Activated naive CD4-positive, alpha-beta T cell treated with anti-CD3 and anti-CD28 coated beads, Interleukin-2, amount 50 U/mL, for 72 hours (primary cell): Measurements from ENCODE around the gene R3HDM4. TPM values are rescaled to one million over a fixed set of nuclear protein-coding genes. Genes with fewer than 3 reads are reported as not detected.
A peak's percentile ranks its signal among the peaks of the same experiment; 100 is the strongest.
"Not testable (repeated sequence)": the region's sequence is repeated elsewhere in the genome, so short reads cannot be mapped to it uniquely, and the experiment has no call there.

Experiments used
- ATAC-seq, 2 donors: fragments of 150-1000 bp; cut with Tn5 transposase; 2 replicates each; pipeline ENCODE4 v1.10.0; 2021; ENCODE audit warnings: mild to moderate bottlenecking in 2 of 2, moderate library complexity in 2 of 2
- DNase-seq, 2 donors: peaks; one replicate each; pipeline ENCODE4 v3.0.0; 2021 to 2022; ENCODE audit warnings: low spot score in 2 of 2
- H3K27ac Mint-ChIP-seq, 2 donors: one replicate each; pipeline ENCODE4 v1.8.0; 2022; ENCODE audit warnings: mild to moderate bottlenecking in 2 of 2, mixed read lengths in 2 of 2
- H3K36me3 Mint-ChIP-seq, 2 donors: one replicate each; pipeline ENCODE4 v1.8.0; 2022; ENCODE audit warnings: mixed read lengths in 2 of 2
- H3K9me3 Mint-ChIP-seq, 2 donors: one replicate each; pipeline ENCODE4 v1.8.0; 2022; ENCODE audit warnings: mixed read lengths in 2 of 2
- total RNA-seq, 2 donors: library from RNA; stranded (reverse); gene quantifications; one replicate each; pipeline ENCODE4 v1.2.3, GENCODE V29; 2022

The R3HDM4 gene
- total RNA-seq, 2 donors from 2014 or later: 98.3 to 102 TPM

DNA sequence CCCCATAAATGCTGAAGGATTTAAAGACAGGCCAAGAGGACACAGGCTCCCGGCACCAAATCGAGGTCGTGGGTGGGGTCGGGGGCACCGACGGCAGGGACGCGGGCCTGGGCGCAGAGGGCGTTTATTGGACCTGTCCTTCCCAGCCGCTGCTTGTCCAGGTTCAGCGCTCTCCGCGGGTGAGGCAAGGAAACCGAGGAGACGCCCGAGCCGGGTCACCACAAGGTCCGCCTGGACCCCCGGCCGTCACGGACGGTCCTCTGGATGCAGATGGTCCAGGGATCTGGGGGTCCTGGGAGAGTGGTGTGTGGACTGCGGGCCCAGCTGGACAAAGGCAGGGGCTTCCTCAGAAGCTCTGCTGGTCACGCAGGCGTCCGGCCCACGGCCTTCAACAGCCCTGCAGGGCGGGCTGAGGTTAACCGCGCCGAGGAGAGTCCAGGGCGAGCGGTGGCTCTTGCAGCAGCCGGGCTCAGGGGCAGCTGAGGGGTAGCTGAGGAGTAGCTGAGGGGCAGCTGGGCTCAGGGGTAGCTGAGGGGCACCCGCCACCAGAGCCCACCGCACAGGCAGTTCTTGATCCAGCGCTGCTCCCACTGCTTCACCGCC lies 45.1 kb downstream of the R3HDM4 start:
- H3K9me3 Mint-ChIP-seq: no peaks in the 10 kb centered on the region
- no peak overlapping the region for H3K27ac Mint-ChIP-seq
- H3K36me3 Mint-ChIP-seq: no peaks in the 10 kb centered on the region
- DNase-seq (no peak), ATAC-seq (no peak)

DNA sequence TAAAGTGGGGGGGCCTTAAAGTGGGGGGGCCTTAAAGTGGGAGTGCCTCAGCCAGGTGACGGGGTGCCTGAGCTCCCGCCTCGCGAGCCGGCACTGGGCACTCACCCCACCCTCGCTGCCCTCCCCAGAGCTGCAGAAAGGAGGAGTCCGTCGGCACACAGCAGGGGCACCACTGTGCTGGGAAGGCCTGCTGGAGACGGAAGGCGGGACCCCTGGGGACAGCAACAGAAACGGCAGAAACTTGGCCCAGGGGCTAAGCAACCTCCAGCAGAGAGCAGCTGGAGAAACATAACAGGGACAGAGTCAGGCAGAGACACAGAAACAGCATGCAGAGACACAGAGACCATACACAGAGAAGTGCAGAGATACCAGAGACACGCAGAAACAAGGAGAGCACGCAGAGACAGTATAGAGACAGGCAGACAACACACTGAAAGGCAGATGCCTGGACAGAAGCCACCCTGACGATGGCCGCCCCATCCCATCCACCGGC lies 45.7 kb downstream of the R3HDM4 start:
- ATAC-seq (no peak), DNase-seq (no peak)
- no peak overlapping the region for H3K27ac Mint-ChIP-seq
- no peaks in the 10 kb centered on the region for H3K36me3 Mint-ChIP-seq
- no peaks in the 10 kb centered on the region for H3K9me3 Mint-ChIP-seq

DNA sequence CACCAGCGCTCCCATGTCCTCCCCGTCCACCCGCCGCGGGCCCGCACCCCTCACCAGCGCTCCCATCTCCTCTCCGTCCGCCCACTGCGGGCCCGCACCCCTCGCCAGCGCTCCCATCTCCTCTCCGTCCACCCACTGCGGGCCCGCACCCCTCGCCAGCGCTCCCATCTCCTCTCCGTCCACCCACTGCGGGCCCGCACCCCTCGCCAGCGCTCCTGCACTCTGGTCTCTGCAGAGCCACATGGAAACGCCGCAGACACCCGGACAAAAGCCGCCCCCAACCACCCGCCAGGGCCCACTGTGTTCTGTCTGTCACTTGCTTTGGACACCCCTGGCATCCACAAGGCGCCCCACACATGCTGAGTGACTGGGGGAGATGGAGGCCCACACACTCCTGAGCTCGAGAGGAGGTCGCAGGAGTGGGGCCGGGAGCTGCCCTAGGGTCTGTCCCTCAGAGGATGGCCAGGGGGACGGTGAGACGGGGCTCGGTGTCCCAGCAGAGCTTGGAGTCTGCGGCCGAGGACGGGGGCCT lies 46.2 kb downstream of the R3HDM4 start:
- DNase-seq (no peak), ATAC-seq (no peak)
- Mint-ChIP-seq H3K27ac (no peak overlapping the region), H3K9me3 (no peaks in the 10 kb centered on the region), H3K36me3 (no peaks in the 10 kb centered on the region)

DNA sequence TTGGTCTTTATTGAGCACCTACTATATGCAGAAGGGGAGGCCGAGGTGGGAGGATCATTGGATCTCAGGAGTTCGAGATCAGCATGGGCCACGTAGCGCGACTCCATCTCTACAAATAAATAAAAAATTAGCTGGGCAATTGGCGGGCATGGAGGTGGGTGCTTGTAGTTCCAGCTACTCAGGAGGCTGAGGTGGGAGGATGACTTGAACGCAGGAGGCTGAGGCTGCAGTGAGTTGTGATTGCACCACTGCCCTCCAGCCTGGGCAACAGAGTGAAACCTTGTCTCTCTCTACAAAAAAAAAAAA lies 49.8 kb downstream of the R3HDM4 start:
- Mint-ChIP-seq H3K9me3 (no peaks in the 10 kb centered on the region), H3K27ac (peak overlapping the region; percentile 68 to 75), H3K36me3 (no peaks in the 10 kb centered on the region)
- DNase-seq (no peak), ATAC-seq (peak in 1 of 2 donors; percentile 2)

DNA sequence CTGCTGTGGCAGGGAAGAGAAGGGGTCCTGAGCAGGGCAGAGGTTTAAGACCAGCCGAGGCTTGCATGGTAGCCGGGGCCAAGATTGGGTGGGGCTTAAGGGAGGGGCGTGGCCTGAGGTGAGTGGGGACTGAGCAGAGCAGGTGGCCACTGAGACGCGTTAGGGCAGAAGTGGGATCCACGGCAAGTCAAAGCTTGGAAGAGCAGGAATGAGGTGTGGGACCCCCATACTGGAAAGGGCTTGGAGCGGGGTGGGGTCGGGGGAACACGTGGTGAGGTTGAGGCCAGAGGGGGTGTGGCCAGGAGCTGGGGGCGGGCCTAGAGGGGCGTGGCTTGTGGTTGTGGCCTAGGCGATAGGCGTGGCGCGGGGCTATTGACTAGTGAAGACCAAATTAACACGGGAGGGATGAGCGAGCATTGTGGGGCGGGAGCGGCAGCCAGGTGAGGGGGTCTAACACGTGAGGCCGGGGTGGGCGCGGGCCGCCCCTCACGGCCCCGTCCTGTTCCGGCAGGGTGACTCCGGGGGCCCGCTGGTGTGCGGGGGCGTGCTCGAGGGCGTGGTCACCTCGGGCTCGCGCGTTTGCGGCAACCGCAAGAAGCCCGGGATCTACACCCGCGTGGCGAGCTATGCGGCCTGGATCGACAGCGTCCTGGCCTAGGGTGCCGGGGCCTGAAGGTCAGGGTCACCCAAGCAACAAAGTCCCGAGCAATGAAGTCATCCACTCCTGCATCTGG lies 50.3 kb downstream of the R3HDM4 start:
- Mint-ChIP-seq H3K9me3 (no peaks in the 10 kb centered on the region), H3K36me3 (no peaks in the 10 kb centered on the region), H3K27ac (no peak overlapping the region)
- peak; percentile 45 to 58 for ATAC-seq
- DNase-seq: peak in 1 of 2 donors; percentile 79

DNA sequence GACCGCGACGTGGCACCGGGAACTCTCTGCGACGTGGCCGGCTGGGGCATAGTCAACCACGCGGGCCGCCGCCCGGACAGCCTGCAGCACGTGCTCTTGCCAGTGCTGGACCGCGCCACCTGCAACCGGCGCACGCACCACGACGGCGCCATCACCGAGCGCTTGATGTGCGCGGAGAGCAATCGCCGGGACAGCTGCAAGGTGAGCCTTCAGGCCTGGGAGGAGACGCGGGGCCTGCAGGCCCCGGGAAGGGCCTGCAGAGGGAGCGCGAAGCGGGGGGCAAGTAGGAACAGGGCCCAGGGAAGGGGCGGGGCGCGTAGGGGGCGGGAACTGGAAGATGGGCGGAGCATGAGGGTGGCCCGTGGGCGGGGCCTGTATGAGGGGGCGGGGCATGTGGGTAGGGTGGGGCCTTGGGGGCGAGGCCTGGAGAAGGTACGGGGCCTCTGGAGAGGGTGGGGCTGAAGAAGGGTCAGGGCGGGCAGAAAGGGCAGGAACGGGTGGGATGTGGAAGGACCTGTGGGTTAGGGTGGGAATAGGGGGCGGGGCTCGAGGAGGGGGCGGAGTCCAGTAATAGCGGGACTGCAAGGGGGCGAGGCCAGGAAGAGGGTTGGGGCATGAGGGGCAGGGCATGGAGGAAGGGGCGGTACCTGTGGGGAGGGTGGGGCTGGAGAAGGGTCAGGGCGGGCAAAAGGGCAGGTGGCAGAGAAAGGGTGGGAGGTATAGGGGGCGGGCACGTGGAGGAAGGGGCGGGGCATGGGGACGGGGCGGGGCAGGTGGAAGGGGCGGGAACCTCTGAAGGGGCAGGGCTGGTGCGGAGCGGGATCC lies 51.1 kb downstream of the R3HDM4 start:
- peak in 1 of 2 donors; percentile 63 for DNase-seq
- Mint-ChIP-seq H3K9me3 (no peaks in the 10 kb centered on the region), H3K36me3 (no peaks in the 10 kb centered on the region), H3K27ac (no peak overlapping the region)
- peak in 1 of 2 donors; percentile 67 for ATAC-seq

DNA sequence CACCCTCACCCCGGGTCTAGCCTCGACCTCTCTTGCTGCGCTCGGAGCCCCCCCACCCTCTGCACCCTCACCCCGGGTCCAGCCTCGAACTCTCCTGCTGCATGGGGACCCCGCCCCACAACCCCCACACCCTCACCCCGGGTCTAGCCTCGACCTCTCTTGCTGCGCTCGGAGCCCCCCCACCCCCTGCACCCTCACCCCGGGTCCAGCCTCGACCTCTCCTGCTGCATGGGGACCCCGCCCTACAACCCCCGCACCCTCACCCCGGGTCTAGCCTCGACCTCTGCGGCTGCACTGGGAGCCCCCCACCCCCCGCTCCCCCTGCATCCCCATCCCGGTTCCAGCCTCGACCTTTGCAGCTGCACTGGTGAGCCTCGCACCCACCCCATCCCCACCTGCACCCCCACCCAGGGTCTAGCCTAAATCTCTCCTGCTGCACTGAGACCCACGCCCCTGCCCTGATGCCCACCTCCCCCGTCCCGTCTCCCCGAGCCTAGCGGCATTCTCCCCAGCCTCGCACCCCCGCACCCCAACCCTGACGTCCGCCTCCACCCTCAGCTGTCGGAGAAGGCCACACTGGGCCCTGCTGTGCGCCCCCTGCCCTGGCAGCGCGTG lies 51.8 kb downstream of the R3HDM4 start:
- no peak for DNase-seq
- ATAC-seq: no peak
- Mint-ChIP-seq H3K36me3 (no peaks in the 10 kb centered on the region), H3K9me3 (no peaks in the 10 kb centered on the region), H3K27ac (no peak overlapping the region)

DNA sequence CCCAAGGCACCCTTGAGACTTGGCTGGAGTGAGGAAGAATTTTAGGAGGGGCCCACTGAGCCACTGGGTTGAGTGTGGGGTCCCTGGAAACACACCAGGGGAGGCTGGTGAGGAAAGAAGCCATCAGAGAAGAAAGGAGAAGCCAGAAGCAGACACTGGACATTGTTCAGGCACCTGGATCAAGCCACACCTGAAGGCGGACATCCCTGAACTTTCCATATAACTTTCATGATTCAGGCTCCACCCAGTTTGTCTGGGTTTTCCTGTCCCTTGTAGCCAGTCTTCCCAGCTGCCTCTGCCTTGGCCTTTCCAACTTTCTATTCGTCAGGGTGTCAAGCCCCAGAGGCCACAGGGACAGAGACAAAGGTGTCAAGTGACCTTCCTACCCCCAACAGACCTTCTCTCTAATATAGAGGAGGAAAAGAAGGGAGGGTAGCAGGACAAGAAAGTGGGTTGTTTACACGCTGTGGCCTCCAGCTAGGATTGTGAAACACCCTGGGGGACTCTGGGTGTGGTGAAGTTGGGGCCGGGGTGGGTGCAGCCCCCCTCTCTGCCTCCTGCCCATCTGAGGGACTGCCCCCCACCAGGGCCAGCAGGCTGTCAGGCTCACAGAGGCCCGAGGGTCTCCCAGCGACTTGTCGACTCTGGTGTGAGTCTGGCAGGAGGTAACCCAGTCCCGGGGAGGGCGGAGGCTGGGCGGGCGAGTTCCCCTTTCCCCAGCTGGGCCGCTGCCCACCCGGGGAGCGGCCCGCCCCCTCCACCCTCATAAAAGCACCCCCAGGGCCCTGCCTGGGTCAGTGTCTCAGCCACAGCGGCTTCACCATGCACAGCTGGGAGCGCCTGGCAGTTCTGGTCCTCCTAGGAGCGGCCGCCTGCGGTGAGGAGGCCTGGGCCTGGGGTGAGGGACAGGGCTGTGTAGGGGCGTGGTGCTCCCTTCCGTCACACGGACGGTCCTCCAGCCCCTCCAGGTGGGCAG lies 53.9 kb downstream of the R3HDM4 start, which contains the start of gene CFD:
TSS of gene CFD (plus strand) at position 797 of the 976 bp plus-strand sequence. CDS start at position 823, 26 bp downstream.
- Mint-ChIP-seq H3K27ac (no peak within 1 kb of the TSS), H3K9me3 (no peaks in the 10 kb centered on the region), H3K36me3 (no peaks in the 10 kb centered on the region)
- ATAC-seq: no peak
- DNase-seq: no peak

DNA sequence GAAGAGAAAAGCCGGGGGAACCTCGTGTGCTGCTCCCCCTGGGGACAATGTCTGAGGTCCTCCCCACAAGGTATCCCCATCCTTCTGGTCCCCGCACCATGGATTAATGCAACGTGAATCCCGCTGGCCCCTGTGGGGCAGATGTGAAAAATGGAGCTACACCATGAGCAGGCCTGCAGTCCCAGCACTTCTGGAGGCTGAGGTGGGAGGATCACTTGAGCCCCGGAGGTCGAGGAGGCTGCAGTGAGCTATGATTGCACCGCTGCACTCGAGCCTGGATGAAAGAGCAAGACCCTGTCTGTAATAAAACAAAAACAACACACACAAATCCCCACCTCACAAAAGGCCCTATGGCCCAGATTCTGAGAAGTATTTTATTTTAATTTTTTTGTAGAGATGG lies 54.7 kb downstream of the R3HDM4 start:
- H3K27ac Mint-ChIP-seq: no peak overlapping the region
- DNase-seq (no peak), ATAC-seq (no peak)
- no peaks in the 10 kb centered on the region for H3K9me3 Mint-ChIP-seq
- no peaks in the 10 kb centered on the region for H3K36me3 Mint-ChIP-seq

DNA sequence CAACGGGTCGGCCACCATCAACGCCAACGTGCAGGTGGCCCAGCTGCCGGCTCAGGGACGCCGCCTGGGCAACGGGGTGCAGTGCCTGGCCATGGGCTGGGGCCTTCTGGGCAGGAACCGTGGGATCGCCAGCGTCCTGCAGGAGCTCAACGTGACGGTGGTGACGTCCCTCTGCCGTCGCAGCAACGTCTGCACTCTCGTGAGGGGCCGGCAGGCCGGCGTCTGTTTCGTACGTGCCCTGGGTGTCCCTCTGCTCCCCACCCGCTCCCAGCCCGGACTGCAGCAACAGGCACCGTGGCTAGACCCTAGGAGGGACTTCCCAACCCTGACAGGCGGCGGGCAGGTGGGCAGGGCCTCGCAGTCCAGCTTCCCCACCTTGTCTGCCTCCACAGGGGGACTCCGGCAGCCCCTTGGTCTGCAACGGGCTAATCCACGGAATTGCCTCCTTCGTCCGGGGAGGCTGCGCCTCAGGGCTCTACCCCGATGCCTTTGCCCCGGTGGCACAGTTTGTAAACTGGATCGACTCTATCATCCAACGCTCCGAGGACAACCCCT lies 57.4 kb downstream of the R3HDM4 start:
- no peak overlapping the region for H3K27ac Mint-ChIP-seq
- no peak for DNase-seq
- H3K9me3 Mint-ChIP-seq: no peaks in the 10 kb centered on the region
- H3K36me3 Mint-ChIP-seq: no peaks in the 10 kb centered on the region
- ATAC-seq: no peak

DNA sequence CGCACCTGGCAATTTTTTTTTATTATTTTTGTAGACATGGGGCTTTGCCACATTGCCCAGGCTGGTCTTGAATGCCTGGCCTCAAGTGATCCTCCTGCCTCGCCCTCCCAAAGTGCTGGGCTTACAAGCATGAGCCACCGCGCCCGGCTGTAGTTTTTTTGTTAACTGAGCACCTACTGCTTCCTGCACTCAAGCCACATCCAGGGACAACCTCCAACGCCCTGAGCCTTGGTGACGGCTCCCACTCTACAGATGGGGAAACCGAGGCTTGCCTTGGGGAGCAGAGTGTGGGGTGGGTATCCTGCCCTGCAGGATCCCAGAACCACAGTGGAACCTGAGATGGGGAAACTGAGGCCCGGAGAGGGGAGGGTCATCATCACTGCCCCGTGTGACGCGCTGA lies 57.9 kb downstream of the R3HDM4 start:
- no peaks in the 10 kb centered on the region for H3K36me3 Mint-ChIP-seq
- DNase-seq (no peak), ATAC-seq (no peak)
- no peaks in the 10 kb centered on the region for H3K9me3 Mint-ChIP-seq
- no peak overlapping the region for H3K27ac Mint-ChIP-seq

DNA sequence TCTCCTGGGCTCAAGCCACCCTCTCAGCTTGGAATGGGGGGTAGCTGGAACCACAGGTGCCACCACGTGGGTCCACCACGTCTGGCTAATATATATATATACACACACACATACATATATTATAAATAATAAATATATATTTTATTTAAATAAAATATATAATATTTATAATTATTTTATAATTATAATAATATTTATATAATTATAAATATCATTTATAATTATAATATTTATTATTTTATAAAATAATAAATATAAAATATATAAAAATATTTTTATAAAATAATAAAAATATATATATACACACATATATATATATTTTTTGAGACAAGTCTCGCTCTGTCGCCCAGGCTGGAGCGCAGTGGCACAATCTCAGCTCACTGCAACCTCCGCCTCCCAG lies 58.5 kb downstream of the R3HDM4 start:
- Mint-ChIP-seq H3K36me3 (no peaks in the 10 kb centered on the region), H3K9me3 (no peaks in the 10 kb centered on the region), H3K27ac (no peak overlapping the region)
- DNase-seq (no peak), ATAC-seq (no peak)

DNA sequence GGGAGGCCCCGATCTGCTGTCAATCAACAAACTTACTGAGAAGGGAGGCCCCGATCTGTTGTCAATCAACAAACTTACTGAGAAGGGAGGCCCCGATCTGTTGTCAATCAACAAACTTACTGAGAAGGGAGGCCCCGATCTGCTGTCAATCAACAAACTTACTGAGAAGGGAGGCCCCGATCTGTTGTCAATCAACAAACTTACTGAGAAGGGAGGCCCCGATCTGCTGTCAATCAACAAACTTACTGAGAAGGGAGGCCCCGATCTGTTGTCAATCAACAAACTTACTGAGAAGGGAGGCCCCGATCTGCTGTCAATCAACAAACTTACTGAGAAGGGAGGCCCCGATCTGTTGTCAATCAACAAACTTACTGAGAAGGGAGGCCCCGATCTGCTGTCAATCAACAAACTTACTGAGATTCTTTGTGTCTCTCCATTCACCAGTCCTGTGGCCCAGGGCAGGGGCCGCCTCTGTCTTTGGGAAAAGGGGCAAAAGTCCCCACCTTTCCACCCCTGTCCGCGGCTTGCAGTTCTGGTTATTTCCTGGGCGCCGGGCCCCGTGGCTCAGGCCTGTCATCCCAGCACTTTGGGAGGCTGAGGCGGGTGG lies 59.3 kb downstream of the R3HDM4 start:
- not testable (repeated sequence) for DNase-seq, H3K27ac Mint-ChIP-seq, H3K36me3 Mint-ChIP-seq, H3K9me3 Mint-ChIP-seq, ATAC-seq

DNA sequence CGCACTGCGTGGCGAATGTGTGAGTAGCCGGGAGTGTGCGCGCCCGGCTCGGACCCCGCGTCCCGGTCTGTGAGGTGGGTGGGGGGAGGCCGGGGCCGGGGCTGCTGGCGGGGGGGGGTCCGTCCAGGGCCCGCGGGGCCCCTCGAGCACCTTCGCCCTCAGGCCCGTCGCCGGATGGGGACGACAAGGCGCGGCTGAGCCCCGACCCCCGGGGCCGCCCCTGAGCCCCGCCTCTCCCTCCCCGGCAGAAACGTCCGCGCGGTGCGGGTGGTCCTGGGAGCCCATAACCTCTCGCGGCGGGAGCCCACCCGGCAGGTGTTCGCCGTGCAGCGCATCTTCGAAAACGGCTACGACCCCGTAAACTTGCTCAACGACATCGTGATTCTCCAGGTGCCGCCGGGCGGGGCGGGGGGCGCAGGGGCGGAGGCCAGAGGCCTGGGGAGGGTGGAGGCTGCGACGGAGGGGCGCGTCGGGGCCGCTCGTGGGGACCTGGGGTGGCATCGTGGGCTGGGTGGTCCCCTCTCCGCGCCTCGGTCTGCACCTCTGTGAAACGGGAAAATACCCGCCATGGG lies 59.9 kb downstream of the R3HDM4 start:
- DNase-seq (no peak), ATAC-seq (no peak)
- no peak overlapping the region for H3K27ac Mint-ChIP-seq
- H3K9me3 Mint-ChIP-seq: no peaks in the 10 kb centered on the region
- H3K36me3 Mint-ChIP-seq: no peaks in the 10 kb centered on the region
